Common myeloid progenitor, CD34-positive (primary cell): ENCODE data around the gene ZNF235.
A peak's percentile ranks its signal among the peaks of the same experiment; 100 is the strongest.

Experiments
- CTCF ChIA-PET: fragments of 350-600 bp; sonication (Branson Sonifier 250); formaldehyde crosslinking; loops from one replicate; lab custom pipeline; 2021; ENCODE audit warnings: antibody characterized with exemption; lab: Charles Lee
- POLR2A ChIA-PET: fragments of 350-600 bp; sonication (Branson Sonifier 250); formaldehyde crosslinking; loops from one replicate; lab custom pipeline; 2021; ENCODE audit warnings: antibody characterized with exemption; lab: Charles Lee
- DNase-seq, 3 donors: peaks; one replicate each; pipeline versions ENCODE4 v3.0.0 to v3.0.0-alpha.2; 2013
- H3K27ac ChIP-seq, 2 experiments: 1 replicate in 1 of 2; 2 replicates in 1 of 2; pipeline ENCODE4 v1.7.0; 2013; ENCODE audit warnings: inconsistent platforms in 2 of 2, low read length in 2 of 2, mild to moderate bottlenecking in 2 of 2, low read depth in 1 of 2, moderate library complexity in 1 of 2; ENCODE audit not compliant: severe bottlenecking in 2 of 2, insufficient read depth in 1 of 2, poor library complexity in 1 of 2
- H3K27me3 ChIP-seq, 5 experiments: replicated peaks in 2 of 5; 1 replicate in 3 of 5; 2 replicates in 2 of 5; pipeline versions ENCODE4 v1.6.1 to v1.7.0; 2013; ENCODE audit warnings: low read length in 4 of 5, mild to moderate bottlenecking in 2 of 5, moderate library complexity in 2 of 5, inconsistent platforms in 1 of 5; ENCODE audit not compliant: insufficient read depth in 5 of 5, control insufficient read depth in 4 of 5
- H3K36me3 ChIP-seq, 4 experiments: 1 replicate in 2 of 4; 2 replicates in 2 of 4; pipeline versions ENCODE4 v1.6.1 to v1.7.0; 2013; ENCODE audit warnings: low read length in 3 of 4, control low read depth in 1 of 4, mild to moderate bottlenecking in 1 of 4; ENCODE audit not compliant: control insufficient read depth in 4 of 4, insufficient read depth in 4 of 4
- H3K4me1 ChIP-seq, 4 experiments: 1 replicate in 3 of 4; 2 replicates in 1 of 4; pipeline versions ENCODE4 v1.6.1 to v1.7.1; 2013; ENCODE audit warnings: low read length in 3 of 4, mild to moderate bottlenecking in 3 of 4, control low read depth in 1 of 4, inconsistent platforms in 1 of 4, moderate library complexity in 1 of 4; ENCODE audit not compliant: control insufficient read depth in 4 of 4, insufficient read depth in 4 of 4; ENCODE audit errors: control extremely low read depth in 1 of 4
- H3K4me3 ChIP-seq, 7 experiments: 1 replicate in 4 of 7; 2 replicates in 3 of 7; pipeline versions ENCODE4 v1.5.1 to v1.7.0; 2013; ENCODE audit warnings: mild to moderate bottlenecking in 7 of 7, low read length in 6 of 7, moderate library complexity in 6 of 7, inconsistent platforms in 2 of 7, low read depth in 2 of 7, control low read depth in 1 of 7; ENCODE audit not compliant: insufficient read depth in 4 of 7, control insufficient read depth in 1 of 7; ENCODE audit errors: extremely low read depth in 1 of 7
- H3K9me3 ChIP-seq, 5 experiments: 1 replicate in 4 of 5; 2 replicates in 1 of 5; pipeline versions ENCODE4 v1.6.1 to v1.7.1; 2013; ENCODE audit warnings: low read length in 4 of 5, mild to moderate bottlenecking in 2 of 5, inconsistent platforms in 1 of 5, low read depth in 1 of 5, moderate library complexity in 1 of 5; ENCODE audit not compliant: control insufficient read depth in 4 of 5, insufficient read depth in 2 of 5; ENCODE audit errors: control extremely low read depth in 1 of 5
- WGBS: methylation state at CpG from one replicate; pipeline ENCODE4 v1.1.5; 2013; ENCODE audit not compliant: insufficient coverage; 5-methylcytosine and 5-hydroxymethylcytosine counted together

ZNF235 gene

DNA sequence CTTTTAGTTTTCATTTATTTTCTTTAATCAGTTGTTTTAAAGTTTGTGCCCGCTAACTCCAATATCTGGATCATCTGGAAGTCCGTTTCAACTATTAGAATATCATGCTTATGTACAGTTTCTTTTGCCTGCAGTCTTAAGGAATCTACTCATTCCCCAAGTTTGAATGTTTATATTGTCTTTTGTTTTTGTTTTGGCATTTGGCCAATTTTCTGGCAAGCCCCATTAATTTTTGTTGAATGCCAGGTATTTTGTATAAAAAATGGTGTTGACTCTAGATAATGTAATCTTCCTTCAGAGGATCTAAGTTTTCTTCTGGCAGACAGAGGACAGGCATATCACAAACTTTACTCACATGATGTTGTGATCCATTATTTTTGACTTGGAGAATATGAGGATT lies 11.1 kb upstream of the ZNF235 start:
- no peak for DNase-seq
- POLR2A ChIA-PET, result no interaction called here
- Histone ChIP-seq H3K36me3 (no peaks in the 10 kb centered on the region), H3K9me3 (peaks cover 1 to 36% (median 5%) of the 10 kb centered on the region in 5 experiments), H3K27me3 (no peaks in the 10 kb centered on the region), H3K4me1 (no peaks in the 10 kb centered on the region), H3K27ac (no peak overlapping the region), H3K4me3 (no peak overlapping the region)
- no CpG with 5 or more reads among the region's 2 CpGs for WGBS
- CTCF ChIA-PET, result no interaction called here

DNA sequence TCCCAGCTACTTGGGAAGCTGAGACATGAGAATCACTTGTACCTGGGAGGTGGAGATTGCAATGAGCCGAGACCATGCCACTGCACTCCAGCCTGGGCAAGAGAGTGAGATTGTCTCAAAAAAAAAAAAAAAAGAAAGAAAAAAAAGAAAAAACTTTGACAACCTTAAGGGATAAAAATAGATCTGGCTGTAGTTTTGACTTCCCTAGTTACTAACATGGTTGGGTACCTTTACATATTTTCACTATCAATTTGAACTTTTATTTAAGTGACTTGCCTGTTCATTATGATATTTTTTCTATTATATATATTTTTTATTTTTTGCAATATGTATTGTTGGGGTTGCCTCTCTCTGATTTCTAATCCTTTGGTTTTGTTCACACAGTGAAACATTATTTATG lies 8.4 kb upstream of the ZNF235 start:
- H3K27ac ChIP-seq, result no peak overlapping the region
- ChIA-PET CTCF (no interaction called here), POLR2A (no interaction called here)
- H3K4me3 ChIP-seq, result no peak overlapping the region
- peaks cover 0 to 25% (median 5%) of the 10 kb centered on the region in 5 experiments for H3K9me3 ChIP-seq
- no peaks in the 10 kb centered on the region for H3K36me3 ChIP-seq
- H3K4me1 ChIP-seq, result no peaks in the 10 kb centered on the region
- DNase-seq, result no peak
- no peaks in the 10 kb centered on the region for H3K27me3 ChIP-seq
- 100% methylated on average over 1 of the region's 1 CpG for WGBS

DNA sequence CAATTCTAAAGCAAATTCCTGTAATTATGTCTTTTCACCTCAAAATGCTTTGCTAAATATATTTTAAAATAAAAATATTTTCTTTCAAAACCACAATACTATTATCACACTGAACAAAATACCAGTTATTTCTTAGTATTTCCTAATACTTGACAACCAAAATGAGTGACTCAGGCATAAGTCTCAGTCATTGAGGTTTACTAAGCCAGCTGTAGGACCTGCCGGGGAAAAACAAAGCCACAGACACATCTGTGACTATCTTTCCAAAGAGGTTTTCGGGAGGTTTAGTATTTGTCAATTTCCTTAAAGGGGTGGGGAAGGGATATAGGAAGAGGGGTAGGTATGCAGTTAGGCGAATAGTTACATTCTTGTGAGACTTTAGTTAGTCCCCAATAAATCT lies 3.2 kb upstream of the ZNF235 start:
- Histone ChIP-seq H3K27me3 (no peaks in the 10 kb centered on the region), H3K9me3 (peaks cover 0 to 16% (median 11%) of the 10 kb centered on the region in 5 experiments), H3K4me3 (no peak overlapping the region), H3K36me3 (no peaks in the 10 kb centered on the region), H3K4me1 (peaks cover 11 to 15% (median 12%) of the 10 kb centered on the region in 4 experiments), H3K27ac (no peak overlapping the region)
- DNase-seq, result no peak
- WGBS, result no CpG with 5 or more reads among the region's 3 CpGs
- ChIA-PET CTCF (no interaction called here), POLR2A (no interaction called here)

DNA sequence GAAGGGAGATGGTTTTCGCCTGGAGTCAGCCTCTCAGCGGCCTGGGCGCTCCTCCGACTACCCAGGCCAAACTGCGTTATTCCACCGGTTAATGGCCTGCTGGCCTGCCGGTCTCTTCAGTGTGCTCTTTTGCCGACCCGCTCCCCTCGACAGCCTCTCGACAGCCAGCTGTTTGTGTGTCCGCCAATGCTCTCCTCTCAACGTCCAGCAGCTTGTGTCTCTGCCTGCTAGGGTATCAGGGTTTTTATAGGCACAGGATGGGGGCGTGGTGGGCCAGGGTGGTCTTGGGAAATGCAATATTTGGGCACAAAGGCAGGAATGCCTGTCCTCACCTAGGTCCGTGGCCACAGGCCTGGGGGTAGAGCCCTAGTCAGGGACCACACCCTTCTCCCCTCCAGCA lies 1.5 kb upstream of the ZNF235 start:
- Histone ChIP-seq H3K4me1 (peaks cover 11 to 15% (median 12%) of the 10 kb centered on the region in 4 experiments), H3K9me3 (peaks cover 0 to 17% (median 8%) of the 10 kb centered on the region in 5 experiments), H3K27ac (no peak overlapping the region), H3K4me3 (no peak overlapping the region), H3K36me3 (peaks cover 5 to 12% (median 7%) of the 10 kb centered on the region in 4 experiments), H3K27me3 (no peaks in the 10 kb centered on the region)
- no peak for DNase-seq
- CTCF ChIA-PET, result no interaction called here
- WGBS, result 95% methylated on average over 15 of the region's 15 CpGs
- POLR2A ChIA-PET, result no interaction called here

DNA sequence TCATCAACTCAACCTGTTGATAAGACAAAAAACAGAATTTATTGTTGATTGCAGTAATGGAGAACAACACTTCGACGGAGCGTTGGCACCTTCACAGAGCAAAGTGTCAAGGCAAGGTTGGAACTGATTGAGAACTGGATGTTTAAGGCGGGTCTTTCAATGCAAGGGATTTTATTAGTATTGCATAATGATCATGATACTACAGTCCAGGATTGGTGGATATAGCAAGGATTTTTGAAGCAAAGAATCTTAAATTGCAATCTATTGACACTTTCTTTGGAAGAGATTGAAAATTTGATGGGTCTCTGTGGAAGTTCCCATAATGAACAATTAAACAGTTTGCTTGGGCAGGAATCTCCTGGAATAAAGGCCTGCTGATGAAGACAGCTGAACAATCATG lies 632 bp upstream of the ZNF235 start:
- peaks cover 6 to 19% (median 9%) of the 10 kb centered on the region in 4 experiments for H3K36me3 ChIP-seq
- peak overlapping the region in 5 of 7 experiments; percentile 89 to 98 (median 92) for H3K4me3 ChIP-seq
- peaks cover 0 to 20% (median 8%) of the 10 kb centered on the region in 5 experiments for H3K9me3 ChIP-seq
- no peak overlapping the region for H3K27ac ChIP-seq
- H3K4me1 ChIP-seq, result peaks cover 11 to 15% (median 12%) of the 10 kb centered on the region in 4 experiments
- ChIA-PET CTCF (no interaction called here), POLR2A (no interaction called here)
- no CpG with 5 or more reads among the region's 4 CpGs for WGBS
- no peaks in the 10 kb centered on the region for H3K27me3 ChIP-seq
- no peak for DNase-seq

DNA sequence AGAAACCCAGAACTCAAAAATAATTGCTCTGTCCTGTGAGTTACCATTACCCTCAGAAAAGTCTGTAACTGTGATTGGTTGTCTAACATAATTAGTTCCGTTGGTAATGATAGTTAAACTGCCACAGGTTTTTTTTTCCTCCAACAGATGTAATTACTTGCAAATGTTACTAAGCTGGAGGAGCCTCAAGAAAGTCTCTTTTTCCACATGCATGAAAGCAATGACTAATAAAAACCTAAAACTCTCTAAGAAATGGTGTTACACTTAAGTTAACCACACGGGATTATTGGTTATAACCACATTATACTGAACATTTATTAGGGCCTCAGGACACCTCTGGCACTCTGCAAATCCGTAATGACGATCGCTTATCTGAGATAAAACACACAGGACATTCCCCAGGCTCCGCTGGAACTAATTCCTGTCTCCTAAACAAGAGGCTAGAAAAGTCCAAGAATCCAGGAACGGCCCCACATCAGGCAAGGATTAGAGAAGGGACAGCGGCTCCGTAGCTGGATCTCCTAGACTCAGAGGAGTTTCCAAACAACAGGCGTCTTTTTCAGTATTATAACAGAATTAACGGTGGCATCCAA lies 753 bp downstream of the ZNF235 start:
- ChIA-PET POLR2A (no interaction called here), CTCF (interaction anchor here (0.6 kb wide), 1 partner anchor 47 kb away, joined by 3 read pairs; no protein-coding TSS in a partner anchor)
- Histone ChIP-seq H3K27ac (peak overlapping the region in 1 of 2 experiments; percentile 84), H3K4me3 (peak overlapping the region; percentile 87 to 98 (median 92)), H3K27me3 (no peaks in the 10 kb centered on the region), H3K4me1 (peaks cover 11 to 15% (median 12%) of the 10 kb centered on the region in 4 experiments), H3K36me3 (peaks cover 19 to 33% (median 21%) of the 10 kb centered on the region in 4 experiments), H3K9me3 (peaks cover 0 to 17% (median 11%) of the 10 kb centered on the region in 5 experiments)
- 10% methylated on average over 8 of the region's 11 CpGs for WGBS
- DNase-seq, result peak in 2 of 3 donors; percentile 17 to 38

DNA sequence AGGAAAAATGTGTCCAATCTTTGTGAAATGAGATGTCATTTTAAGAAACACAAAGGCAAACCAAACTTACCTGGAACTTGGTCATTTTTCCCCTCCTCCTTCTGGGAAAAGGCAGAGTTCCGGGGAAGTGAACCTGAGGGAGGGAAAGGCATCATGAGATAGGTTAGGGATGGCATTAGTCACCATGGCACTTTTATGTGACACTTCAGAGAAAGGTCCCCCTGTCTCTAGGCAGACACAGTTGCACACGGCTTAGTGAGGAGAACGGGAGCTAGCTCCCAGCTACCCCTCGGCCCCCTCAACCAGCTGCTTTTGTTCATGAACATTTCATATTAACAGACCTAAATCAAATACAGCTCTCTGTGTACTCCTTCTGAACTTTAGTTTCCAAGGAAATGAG lies 1.5 kb downstream of the ZNF235 start:
- no CpG with 5 or more reads among the region's 4 CpGs for WGBS
- DNase-seq, result no peak
- Histone ChIP-seq H3K27ac (no peak overlapping the region), H3K4me1 (peaks cover 11 to 15% (median 12%) of the 10 kb centered on the region in 4 experiments), H3K36me3 (peaks cover 26 to 40% (median 28%) of the 10 kb centered on the region in 4 experiments), H3K27me3 (no peaks in the 10 kb centered on the region), H3K9me3 (peaks cover 0 to 17% (median 11%) of the 10 kb centered on the region in 5 experiments), H3K4me3 (peak overlapping the region in 1 of 7 experiments; percentile 92)
- ChIA-PET CTCF (no interaction called here), POLR2A (interaction anchor here (0.6 kb wide), 1 partner anchor 38 kb away, joined by 4 read pairs; no protein-coding TSS in a partner anchor)
